CD4-positive, alpha-beta T cell treated with Interleukin-6 for 4 hours (primary cell): ENCODE measurements around the gene SPAG17.
"Not testable (repeated sequence)": the region's sequence is repeated elsewhere in the genome, so short reads cannot be mapped to it uniquely, and the experiment has no call there.

Source experiments
- DNase-seq: peaks from one replicate; pipeline ENCODE4 v3.0.0-alpha.2; 2020; ENCODE audit warnings: mixed read lengths

Gene SPAG17

GRCh38 chr1:117967477-117967876 lies 217.6 kb downstream of the SPAG17 start:
- no peak for DNase-seq

DNA sequence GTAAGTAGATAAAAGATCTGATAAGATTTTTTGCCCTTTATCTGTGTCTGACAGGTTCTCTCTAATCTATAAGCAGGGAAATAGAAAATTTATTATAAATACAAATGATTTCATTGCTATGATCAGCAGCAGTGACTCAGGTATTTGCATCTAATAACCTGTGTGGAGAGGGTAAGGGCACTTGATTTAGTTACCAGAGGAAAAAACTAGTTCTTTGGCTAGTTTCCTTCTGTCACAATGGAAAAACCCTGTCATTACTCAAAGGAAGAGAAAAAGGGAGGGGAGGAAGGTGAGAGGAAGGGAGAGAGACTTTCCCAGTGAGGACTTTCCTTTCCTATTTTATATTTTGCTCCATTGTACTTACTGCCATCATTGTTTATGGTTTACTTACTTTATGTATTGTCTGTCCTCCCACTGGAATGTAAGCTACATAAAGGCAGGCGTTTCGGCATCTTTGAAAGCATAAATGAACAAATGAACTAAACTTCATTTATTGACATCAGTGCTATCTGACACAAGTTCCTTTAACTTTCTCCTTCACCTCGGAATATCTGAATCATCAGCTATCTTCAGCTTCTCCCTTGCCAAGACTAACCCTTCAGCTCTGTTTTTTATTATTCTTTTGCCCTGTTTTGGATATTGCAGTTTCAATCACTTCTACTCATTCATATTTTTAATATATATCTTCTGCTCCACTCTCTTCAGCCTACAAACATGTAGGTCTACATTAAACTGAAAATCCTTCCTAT lies 220.6 kb downstream of the SPAG17 start:
- DNase-seq, result no peak

DNA sequence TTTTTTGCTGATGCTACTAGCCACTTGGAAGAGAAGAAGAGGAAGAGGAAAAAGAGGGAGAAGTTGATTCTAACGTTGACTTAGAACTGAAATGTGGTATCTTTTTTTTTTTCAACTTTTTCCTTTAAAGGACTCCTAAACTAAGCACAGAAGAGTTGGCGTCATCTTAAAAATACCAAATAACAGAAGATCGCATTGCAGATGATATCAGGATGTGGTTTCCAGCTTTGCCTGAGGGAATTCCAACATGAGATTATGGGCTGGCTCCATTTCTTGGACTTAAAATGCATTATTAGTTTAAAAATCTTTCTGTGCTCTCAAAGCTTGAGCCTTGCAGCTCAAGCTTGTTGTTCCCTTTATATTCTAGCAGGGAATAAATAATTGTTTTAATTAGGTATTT lies 225.7 kb downstream of the SPAG17 start:
- DNase-seq, result no peak

DNA sequence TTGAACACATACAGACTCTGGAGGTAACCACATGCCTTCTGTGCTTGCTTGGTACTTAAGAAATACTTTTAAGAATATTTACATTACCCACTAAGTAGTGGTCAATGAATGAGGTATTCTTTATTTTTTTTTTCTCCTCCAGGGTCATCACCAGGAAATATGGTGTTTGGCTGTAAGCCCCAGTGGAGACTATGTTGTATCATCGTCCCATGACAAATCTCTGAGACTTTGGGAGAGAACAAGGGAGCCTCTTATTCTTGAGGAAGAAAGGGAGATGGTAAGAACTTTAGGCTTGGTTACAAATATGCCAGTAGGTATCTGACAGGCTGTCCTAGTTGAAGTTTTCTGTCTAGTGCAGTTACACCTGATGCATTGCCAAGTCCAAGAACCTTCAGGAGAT lies 232.6 kb downstream of the SPAG17 start:
- no peak for DNase-seq

DNA sequence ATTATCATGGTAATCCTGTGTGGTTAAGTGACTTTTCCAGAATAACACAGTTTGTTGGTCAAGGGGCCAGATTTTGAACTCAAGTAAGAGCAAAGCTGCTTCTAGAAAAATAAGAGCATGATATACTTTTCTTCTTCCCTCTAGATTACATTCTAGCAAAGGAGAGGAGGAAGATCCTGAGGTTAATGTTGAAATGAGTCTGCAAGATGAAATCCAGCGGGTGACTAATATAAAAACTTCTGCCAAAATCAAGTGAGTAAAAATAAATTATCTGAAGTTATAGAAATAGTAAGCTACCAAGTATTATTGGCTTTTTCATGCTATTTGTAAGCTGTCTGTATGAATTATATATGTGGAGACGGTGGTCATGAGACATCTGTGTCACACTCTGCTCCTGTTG lies 242.7 kb downstream of the SPAG17 start:
- DNase-seq, result no peak

DNA sequence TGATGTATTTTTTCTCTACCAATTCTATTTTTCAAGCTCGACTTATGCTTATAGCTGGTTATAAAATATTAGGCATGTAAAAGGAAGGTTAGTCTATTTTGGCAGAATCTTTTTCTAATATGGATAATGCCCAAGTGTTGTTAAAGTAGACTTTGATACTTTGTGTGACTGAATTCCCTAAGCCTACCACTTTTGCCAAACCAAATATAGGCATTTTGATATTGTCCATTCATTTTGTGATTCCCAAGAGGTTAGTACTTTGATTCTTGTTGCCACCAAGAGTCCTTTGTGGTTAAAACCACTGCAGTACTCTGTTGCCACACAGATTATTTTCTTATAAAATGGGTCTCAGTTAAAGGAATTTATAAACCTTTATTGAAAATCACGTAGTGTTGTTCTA lies 251.3 kb downstream of the SPAG17 start:
- DNase-seq, result no peak

GRCh38 chr1:117932576-117932975 lies 252.5 kb downstream of the SPAG17 start:
- no peak for DNase-seq

GRCh38 chr1:117930484-117930883 lies 254.5 kb downstream of the SPAG17 start:
- no peak for DNase-seq

- DNase-seq, result no peak
Observed at GRCh38 chr1:117930173-117930447, 254.9 kb downstream of the SPAG17 start.

GRCh38 chr1:117929343-117930172 lies 255.5 kb downstream of the SPAG17 start, which contains the start of the genes GDAP2 and WDR3:
Gene GDAP2, minus strand, starts transcription at chr1:117929621. Its CDS starts 9,264 bp downstream, at chr1:117920357.
Gene WDR3, plus strand, starts transcription at chr1:117929739. Its CDS starts 3,581 bp downstream, at chr1:117933320.
- peak; percentile 96 for DNase-seq

DNA sequence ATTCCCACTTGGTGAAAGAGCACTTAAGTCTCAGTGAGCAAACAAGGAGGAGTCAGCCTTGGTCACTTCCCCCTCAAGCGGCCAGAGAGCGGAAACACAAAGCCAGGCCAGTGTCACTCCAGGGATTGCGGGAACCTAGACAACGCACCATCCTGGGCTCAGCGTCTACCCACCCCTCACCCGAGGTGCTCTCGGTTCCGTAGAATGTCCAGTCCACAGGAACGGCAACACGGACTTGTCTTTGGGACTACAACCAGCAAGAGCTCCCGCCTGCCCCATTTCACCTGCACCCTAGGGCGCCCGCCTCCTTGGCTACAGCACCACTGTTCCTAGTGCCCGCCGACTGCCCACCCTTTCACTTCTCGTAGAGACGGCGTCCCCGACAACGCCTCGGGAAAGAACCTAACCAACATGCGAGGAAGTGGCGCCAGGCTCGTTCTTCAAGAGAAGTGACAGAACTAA lies 256.1 kb downstream of the SPAG17 start:
- peak; percentile 33 for DNase-seq

DNA sequence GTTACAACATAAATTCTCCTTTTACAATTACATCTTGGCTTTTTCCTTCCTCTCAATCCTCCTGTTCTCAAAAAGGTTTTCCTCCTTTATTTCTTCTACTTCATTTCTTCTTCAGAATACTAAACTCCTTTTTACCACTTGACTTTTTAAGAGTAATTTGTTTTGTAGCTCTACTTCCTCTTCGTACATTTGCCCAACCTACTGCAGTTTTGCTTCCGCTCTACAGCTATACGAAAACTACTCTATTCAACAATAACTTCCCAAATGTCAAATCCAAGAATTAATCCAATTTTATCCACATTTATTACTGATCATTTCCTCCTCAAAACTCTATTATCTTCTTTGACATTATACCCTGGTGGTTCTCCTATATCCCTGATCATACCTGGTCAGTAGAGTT lies 259.0 kb downstream of the SPAG17 start:
- no peak for DNase-seq

- DNase-seq, result not testable (repeated sequence)
Observed at GRCh38 chr1:117922717-117923116, 262.3 kb downstream of the SPAG17 start.

DNA sequence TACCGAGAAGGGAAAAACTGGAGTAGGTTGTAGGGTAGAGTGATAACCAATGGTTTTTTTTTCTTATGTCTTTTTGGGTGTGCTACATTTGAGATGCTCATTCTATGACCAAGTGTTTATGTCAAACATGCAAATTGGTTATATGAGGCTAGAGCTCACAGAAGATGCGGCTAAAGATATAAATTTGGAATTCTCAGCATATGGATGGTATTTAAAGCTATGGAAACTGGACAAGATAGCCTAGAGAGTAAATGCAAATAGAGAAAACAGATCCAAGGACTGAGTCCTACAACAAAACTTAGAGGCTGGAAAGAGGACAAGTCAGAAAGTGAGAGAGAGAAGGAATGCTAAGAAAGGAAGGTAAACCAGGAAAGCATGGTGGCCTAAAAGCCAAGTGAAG lies 263.0 kb downstream of the SPAG17 start:
- DNase-seq, result no peak

GRCh38 chr1:117919376-117919775 lies 265.7 kb downstream of the SPAG17 start:
- DNase-seq, result no peak

GRCh38 chr1:117911051-117911450 lies 274.0 kb downstream of the SPAG17 start:
- no peak for DNase-seq

- no peak for DNase-seq
Observed at GRCh38 chr1:117905019-117905418, 280.0 kb downstream of the SPAG17 start.

DNA sequence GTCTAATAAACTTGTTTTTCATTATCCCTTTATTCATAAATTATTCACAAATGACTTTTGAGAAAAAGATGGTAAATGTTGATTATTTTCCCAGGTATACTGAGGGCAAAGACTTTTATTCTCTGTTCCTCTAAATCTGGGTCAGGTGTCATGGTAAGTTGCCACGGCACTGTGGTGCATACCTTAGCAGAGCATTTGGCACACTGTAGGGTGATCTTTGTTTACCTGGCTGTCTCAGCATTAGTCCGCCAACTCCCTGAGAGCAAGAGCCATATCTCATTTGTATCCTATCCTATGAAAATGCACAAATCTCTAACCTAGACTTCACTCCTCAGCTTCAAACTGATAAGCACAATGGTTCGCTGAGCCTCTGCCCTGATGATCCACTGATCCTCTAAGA lies 280.5 kb downstream of the SPAG17 start:
- DNase-seq, result no peak
